Muscle of leg (tissue), 11 donors: ENCODE results near the gene RBFOX2. TPM values are rescaled to one million over a fixed set of nuclear protein-coding genes. Genes with fewer than 3 reads are reported as not detected.
A peak's percentile ranks its signal among the peaks of the same experiment; 100 is the strongest.
"Not testable (repeated sequence)": the region's sequence is repeated elsewhere in the genome, so short reads cannot be mapped to it uniquely, and the experiment has no call there.

Source experiments
- DNase-seq: peaks from one replicate; pipeline ENCODE4 v3.0.0; 2013
- H3K27ac ChIP-seq: one replicate; pipeline ENCODE4 v1.5.1; 2013; ENCODE audit warnings: mild to moderate bottlenecking, low read length, control low read depth
- H3K27me3 ChIP-seq: one replicate; pipeline ENCODE4 v1.6.1; 2013; ENCODE audit warnings: low read length; ENCODE audit not compliant: control insufficient read depth, insufficient read depth
- H3K36me3 ChIP-seq: one replicate; pipeline ENCODE4 v1.6.1; 2013; ENCODE audit warnings: low read length; ENCODE audit not compliant: control insufficient read depth, insufficient read depth
- H3K4me1 ChIP-seq: one replicate; pipeline ENCODE4 v1.6.1; 2013; ENCODE audit warnings: low read length; ENCODE audit not compliant: control insufficient read depth, insufficient read depth
- H3K4me3 ChIP-seq: one replicate; pipeline ENCODE4 v1.5.1; 2013; ENCODE audit warnings: low read length, control low read depth
- H3K9me3 ChIP-seq: replicated peaks from 2 replicates; pipeline ENCODE4 v1.6.1; 2013; ENCODE audit warnings: low read depth, low read length; ENCODE audit not compliant: control insufficient read depth
- WGBS: methylation state at CpG from one replicate; pipeline ENCODE4 v1.1.5; 2013; ENCODE audit warnings: missing lambda C conversion rate; ENCODE audit not compliant: insufficient coverage; 5-methylcytosine and 5-hydroxymethylcytosine counted together
- polyA plus RNA-seq, 8 donors: library from polyadenylated mRNA; unstranded; fragments of 120-200 nt; gene quantifications; one replicate each; pipeline versions ENCODE4 v1.2.1 to v1.2.3, GENCODE V29; 2013; ENCODE audit warnings: inconsistent platforms in 1 of 8, low replicate concordance in 1 of 8; ENCODE audit not compliant: insufficient read length in 8 of 8, insufficient read depth in 1 of 8
- total RNA-seq: library from RNA; stranded (reverse); fragments of 120-200 nt; gene quantifications from one replicate; pipeline ENCODE4 v1.2.4, GENCODE V29; 2013

The RBFOX2 gene
- total and polyA plus RNA-seq, 9 donors, result 159 to 234 (median 197) TPM

- Histone ChIP-seq H3K36me3 (no peaks in the 10 kb centered on the region), H3K27me3 (no peaks in the 10 kb centered on the region), H3K27ac (no peak overlapping the region), H3K4me3 (no peak overlapping the region), H3K4me1 (peaks cover 3% of the 10 kb centered on the region), H3K9me3 (no peaks in the 10 kb centered on the region)
- DNase-seq, result no peak
- 73% methylated on average over 4 of the region's 11 CpGs for WGBS
These were observed 20.5 kb upstream of the RBFOX2 start for GRCh38 chr22:36048911-36049677.

GRCh38 chr22:36044517-36044916 lies 15.9 kb upstream of the RBFOX2 start:
- WGBS, result no CpG with 5 or more reads among the region's 3 CpGs
- not testable (repeated sequence) for H3K9me3 ChIP-seq

GRCh38 chr22:36042240-36042639 lies 13.6 kb upstream of the RBFOX2 start:
- no peaks in the 10 kb centered on the region for H3K4me1 ChIP-seq
- H3K4me3 ChIP-seq, result no peak overlapping the region
- peaks cover under 1% of the 10 kb centered on the region for H3K27me3 ChIP-seq
- peaks cover 2% of the 10 kb centered on the region for H3K9me3 ChIP-seq
- 100% methylated on average over 1 of the region's 5 CpGs for whole genome bisulfite sequencing
- DNase-seq, result no peak
- H3K27ac ChIP-seq, result no peak overlapping the region
- H3K36me3 ChIP-seq, result no peaks in the 10 kb centered on the region

More at GRCh38 chr22:36044517-36044916, 15.9 kb upstream of the RBFOX2 start:
- not testable (repeated sequence) for H3K27ac ChIP-seq, H3K36me3 ChIP-seq, H3K27me3 ChIP-seq, H3K4me1 ChIP-seq, H3K4me3 ChIP-seq, DNase-seq

GRCh38 chr22:36039125-36039524 lies 10.5 kb upstream of the RBFOX2 start:
- DNase-seq, result no peak
- WGBS, result no CpG with 5 or more reads among the region's 3 CpGs

DNA sequence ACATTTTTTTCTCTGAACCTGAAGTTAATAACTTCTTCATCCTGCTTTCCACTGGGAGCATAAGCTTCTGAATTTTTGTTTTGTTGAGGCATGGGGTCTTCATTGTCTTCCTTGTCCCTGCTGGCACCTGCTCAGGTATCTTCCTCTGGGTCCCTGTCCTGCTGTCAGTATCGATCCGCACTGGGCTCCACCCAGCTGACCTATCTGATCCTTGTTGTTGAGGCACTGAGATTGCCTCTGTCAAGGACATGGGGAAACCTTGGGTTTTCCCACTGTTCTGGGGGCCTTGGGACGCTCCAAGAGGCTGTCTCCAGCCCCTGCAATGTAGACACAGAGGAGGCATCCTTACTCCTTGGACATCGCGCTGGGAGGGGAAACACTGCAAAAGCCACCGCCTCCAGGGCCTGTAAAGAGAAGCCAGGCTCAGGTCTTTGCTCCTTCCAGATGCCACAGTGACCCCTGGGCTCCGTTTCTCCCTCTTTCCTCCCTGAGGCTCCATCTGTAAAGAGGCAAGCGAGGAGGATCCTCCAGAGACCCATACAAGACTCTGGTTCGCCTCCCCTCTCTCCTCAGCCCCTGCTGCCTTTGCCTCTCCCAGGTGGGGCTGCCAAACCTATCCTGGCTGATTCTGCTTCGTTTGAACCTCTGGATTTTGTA lies 8.6 kb upstream of the RBFOX2 start:
- Histone ChIP-seq H3K9me3 (peaks cover 2% of the 10 kb centered on the region), H3K4me3 (no peak overlapping the region), H3K27me3 (peaks cover 2% of the 10 kb centered on the region), H3K4me1 (peaks cover 3% of the 10 kb centered on the region), H3K27ac (no peak overlapping the region), H3K36me3 (no peaks in the 10 kb centered on the region)
- 81% methylated on average over 6 of the region's 10 CpGs for WGBS
- DNase-seq, result no peak

More at GRCh38 chr22:36039125-36039524, 10.5 kb upstream of the RBFOX2 start:
- peaks cover 2% of the 10 kb centered on the region for H3K9me3 ChIP-seq
- no peaks in the 10 kb centered on the region for H3K36me3 ChIP-seq
- H3K4me1 ChIP-seq, result peaks cover 3% of the 10 kb centered on the region
- H3K27me3 ChIP-seq, result peaks cover 2% of the 10 kb centered on the region
- H3K4me3 ChIP-seq, result no peak overlapping the region
- H3K27ac ChIP-seq, result no peak overlapping the region

GRCh38 chr22:36036167-36036624 lies 7.6 kb upstream of the RBFOX2 start:
- Histone ChIP-seq H3K4me1 (peaks cover 3% of the 10 kb centered on the region), H3K36me3 (no peaks in the 10 kb centered on the region), H3K4me3 (no peak overlapping the region), H3K27ac (peak overlapping the region; percentile 62), H3K9me3 (peaks cover 2% of the 10 kb centered on the region), H3K27me3 (peaks cover 2% of the 10 kb centered on the region)
- peak; percentile 27 for DNase-seq
- WGBS, result no CpG with 5 or more reads among the region's 6 CpGs

GRCh38 chr22:36032611-36033010 lies 4.0 kb upstream of the RBFOX2 start:
- H3K4me1 ChIP-seq, result peaks cover 7% of the 10 kb centered on the region
- H3K27me3 ChIP-seq, result peaks cover 5% of the 10 kb centered on the region
- no peak overlapping the region for H3K4me3 ChIP-seq
- no peaks in the 10 kb centered on the region for H3K9me3 ChIP-seq
- H3K36me3 ChIP-seq, result no peaks in the 10 kb centered on the region
- no peak for DNase-seq
- 85% methylated on average over 4 of the region's 6 CpGs for WGBS
- no peak overlapping the region for H3K27ac ChIP-seq

DNA sequence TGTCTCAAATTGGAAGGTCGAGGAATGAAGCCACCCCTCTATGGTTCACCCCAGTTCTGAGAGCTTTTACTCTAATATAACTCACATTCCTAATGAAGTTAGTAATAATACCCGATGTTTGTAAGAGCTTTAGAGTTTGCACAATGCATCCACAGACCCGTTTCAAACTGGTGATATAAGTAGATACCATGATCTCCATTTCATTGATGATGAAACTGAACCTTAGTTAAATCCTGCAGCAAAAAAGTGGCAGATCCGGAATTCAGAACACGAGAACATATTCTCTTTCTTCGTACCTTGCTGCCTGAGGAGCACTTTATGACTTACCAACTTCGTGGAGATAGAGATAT lies 757 bp upstream of the RBFOX2 start:
- H3K27ac ChIP-seq, result peak overlapping the region; percentile 81
- H3K4me3 ChIP-seq, result peak overlapping the region; percentile 41
- H3K27me3 ChIP-seq, result peaks cover 4% of the 10 kb centered on the region
- peaks cover 18% of the 10 kb centered on the region for H3K4me1 ChIP-seq
- WGBS, result 90% methylated on average over 2 of the region's 7 CpGs
- no peaks in the 10 kb centered on the region for H3K9me3 ChIP-seq
- peaks cover 7% of the 10 kb centered on the region for H3K36me3 ChIP-seq
- DNase-seq, result peak; percentile 23

GRCh38 chr22:36027935-36028645 lies 534 bp downstream of the RBFOX2 start:
- Histone ChIP-seq H3K9me3 (no peaks in the 10 kb centered on the region), H3K36me3 (peaks cover 7% of the 10 kb centered on the region), H3K27ac (peak overlapping the region; percentile 95), H3K27me3 (peaks cover 4% of the 10 kb centered on the region), H3K4me3 (peak overlapping the region; percentile 92), H3K4me1 (peaks cover 18% of the 10 kb centered on the region)
- no peak for DNase-seq
- WGBS, result under 1% methylated on average over 85 of the region's 87 CpGs

DNA sequence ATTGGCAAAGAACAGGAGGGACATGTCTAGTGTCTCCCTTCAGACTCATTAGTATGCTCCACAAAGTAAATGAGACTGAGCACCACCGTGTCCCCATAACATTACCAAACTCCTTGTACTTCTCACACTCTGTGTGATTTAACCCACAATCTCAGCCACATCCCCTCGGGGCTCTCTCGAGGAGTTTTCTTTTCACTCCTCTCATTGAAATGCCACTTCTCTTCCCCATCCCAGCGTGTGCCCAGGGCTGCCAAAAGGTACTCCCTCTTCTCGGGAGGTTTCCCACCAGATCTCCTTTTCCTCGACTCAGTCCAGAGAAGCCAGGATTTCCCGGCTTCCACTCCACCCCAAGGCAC lies 1.1 kb downstream of the RBFOX2 start:
- Histone ChIP-seq H3K4me3 (peak overlapping the region; percentile 92), H3K36me3 (peaks cover 7% of the 10 kb centered on the region), H3K27me3 (peaks cover 4% of the 10 kb centered on the region), H3K9me3 (no peaks in the 10 kb centered on the region), H3K27ac (peak overlapping the region; percentile 95), H3K4me1 (peaks cover 18% of the 10 kb centered on the region)
- peak; percentile 55 for DNase-seq
- 0% methylated on average over 4 of the region's 7 CpGs for WGBS
